HG02943 (cell line): ENCODE data around the gene BLTP3B.

Source experiments
- ATAC-seq: cut with Tn5 transposase; IDR thresholded peaks from one replicate; pipeline ENCODE4 v1.9.1; 2021; ENCODE audit warnings: mild to moderate bottlenecking, low read depth, moderate library complexity; ENCODE audit not compliant: unreplicated experiment

BLTP3B gene

DNA sequence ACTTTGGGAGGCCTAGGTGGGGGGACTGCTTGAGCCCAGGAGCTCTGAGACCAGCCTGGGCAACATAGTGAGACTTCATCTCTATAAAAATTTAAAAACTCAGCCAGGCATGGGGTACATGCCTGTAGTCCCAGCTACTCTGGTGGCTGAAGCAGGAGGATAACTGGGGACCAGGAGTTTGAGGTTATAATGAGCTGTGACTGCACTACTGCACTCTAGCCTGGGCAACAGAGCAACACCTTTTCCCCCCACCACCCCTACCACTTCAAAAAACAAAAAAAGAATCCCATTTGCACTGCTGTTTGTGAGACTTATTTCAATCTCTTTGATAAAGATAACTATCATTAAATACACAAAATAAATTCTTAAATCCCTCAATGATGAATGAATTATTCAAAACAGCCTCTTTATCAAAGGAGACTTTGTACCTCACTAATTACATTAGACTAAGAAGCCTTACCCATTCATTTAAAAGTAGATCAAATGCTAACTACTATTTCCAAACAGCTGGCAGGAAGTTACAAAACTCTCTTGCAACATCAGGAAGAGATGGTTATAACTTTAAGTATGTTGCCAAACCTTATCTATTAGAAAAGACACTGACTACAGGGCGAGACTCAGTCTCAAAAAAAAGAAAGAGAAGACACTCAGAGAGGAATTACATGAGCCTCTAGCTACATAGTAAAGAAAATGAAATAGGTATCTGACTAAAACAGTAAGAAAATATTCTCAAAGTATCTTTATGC, 14.7 kb downstream of the BLTP3B start:
- ATAC-seq: no peak

GRCh38 chr12:100123316-100124095, 19.2 kb downstream of the BLTP3B start:
- no peak for ATAC-seq

DNA sequence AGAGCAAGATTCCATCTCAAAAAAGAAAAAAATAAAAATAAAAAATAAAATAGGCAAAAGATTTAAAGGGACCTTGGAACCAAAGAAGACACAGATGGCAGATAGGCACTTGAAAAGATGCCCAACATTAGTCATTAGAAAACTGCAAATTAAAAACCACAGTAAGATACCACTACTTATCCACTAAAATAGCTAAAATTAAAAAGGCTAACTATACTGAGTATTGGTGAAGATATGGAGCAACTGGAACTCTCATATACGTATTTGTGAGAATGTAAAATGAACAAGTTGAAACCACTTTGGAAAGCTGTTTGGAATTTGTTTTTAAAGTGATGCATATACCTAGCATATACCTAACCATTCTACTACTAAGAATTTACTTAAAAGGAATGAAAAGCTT, 22.3 kb downstream of the BLTP3B start:
- ATAC-seq: no peak

- no peak for ATAC-seq
Measured at GRCh38 chr12:100115291-100115690, 27.4 kb downstream of the BLTP3B start.

DNA sequence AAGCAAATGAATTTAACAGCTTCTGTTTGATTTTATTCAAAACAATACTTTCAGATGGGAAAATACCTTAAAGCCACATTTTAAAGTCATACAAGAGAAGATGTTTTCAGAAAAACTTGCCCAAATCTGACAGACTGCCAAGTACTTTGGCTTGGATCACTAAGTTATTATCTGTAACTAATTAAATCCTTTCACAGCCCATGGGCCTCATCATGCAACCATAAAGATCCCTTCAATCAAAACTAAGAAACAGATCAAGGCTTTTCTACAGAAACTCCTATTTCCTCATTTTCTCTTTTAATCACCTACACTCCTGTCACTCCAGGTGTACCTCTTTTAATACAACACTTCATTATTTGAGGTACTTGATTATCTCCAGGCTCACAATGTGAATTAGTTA, 28.1 kb downstream of the BLTP3B start:
- no peak for ATAC-seq

GRCh38 chr12:100110276-100110675, 32.4 kb downstream of the BLTP3B start:
- no peak for ATAC-seq

DNA sequence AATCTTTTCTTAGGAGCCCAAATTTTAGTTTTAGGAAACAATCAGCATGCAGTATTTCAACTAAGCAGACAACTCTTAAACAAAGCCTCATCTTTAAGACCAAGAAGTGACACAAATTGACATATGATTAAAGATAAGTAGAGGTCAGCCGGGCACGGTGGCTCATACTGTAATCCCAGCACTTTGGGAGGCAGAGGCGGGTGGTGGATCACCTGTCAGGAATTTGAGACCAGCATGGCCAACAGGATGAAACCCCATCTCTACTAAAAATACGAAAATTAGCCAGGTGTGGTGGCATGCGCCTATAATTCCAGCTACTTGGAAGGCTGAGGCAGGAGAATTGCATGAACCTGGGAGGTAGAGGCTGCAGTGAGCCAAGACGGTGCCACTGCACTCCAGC, 35.8 kb downstream of the BLTP3B start:
- ATAC-seq: no peak

DNA sequence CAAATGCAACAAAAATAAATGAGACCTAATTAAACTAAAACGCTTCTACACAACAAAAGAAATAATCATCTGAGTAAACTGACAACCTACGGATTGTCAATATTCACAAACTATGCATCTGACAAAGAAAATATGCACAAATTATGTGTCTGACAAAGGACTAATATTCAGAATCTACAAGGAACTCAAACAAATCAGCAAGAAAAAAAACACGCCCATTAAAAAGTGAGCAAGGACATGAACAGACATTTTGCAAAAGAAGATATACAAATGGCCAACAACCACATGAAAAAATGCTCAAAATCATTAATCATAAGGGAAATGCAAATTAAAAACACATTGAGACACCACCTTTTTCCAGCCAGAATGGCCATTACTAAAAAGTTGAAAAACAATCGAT, 37.0 kb downstream of the BLTP3B start:
- ATAC-seq: no peak

GRCh38 chr12:100101000-100101399, 41.7 kb downstream of the BLTP3B start:
- ATAC-seq: no peak
